ENCODE measurements around the gene NPM1.

NPM1 gene

GRCh38 chr5:171386006-171386671 lies 1.5 kb upstream of the NPM1 start:
- H3K4me1 ChIP-seq, result peaks cover 16 to 24% (median 22%) of the 10 kb centered on the region in 10 experiments
- no peak overlapping the region for H3K9ac ChIP-seq
- H3K4me3 ChIP-seq, result no peak overlapping the region; a peak in 1 of 20 replicates
- no peaks in the 10 kb centered on the region for H3K27me3 ChIP-seq
- peaks cover 0 to 9% (median 0%) of the 10 kb centered on the region in 11 experiments; a peak in 2 of 22 replicates for H3K9me3 ChIP-seq (replicated peaks in 1 of 11)
- H3K27ac ChIP-seq, result peak overlapping the region in 1 of 11 experiments; percentile 92; a peak in 3 of 22 replicates
- H4K20me1 ChIP-seq, result peaks cover 31 to 35% (median 34%) of the 10 kb centered on the region in 11 experiments
- TF ChIP-seq Cebpa-rat (IDR thresholded peaks at IDR 0.05), result no peak
- peak overlapping the region in 6 of 11 experiments; percentile 13 to 89 (median 81); a peak in 5 of 22 replicates for H3K4me2 ChIP-seq
- peaks cover 11 to 27% (median 26%) of the 10 kb centered on the region in 11 experiments; a peak in 21 of 22 replicates for H3K36me3 ChIP-seq

DNA sequence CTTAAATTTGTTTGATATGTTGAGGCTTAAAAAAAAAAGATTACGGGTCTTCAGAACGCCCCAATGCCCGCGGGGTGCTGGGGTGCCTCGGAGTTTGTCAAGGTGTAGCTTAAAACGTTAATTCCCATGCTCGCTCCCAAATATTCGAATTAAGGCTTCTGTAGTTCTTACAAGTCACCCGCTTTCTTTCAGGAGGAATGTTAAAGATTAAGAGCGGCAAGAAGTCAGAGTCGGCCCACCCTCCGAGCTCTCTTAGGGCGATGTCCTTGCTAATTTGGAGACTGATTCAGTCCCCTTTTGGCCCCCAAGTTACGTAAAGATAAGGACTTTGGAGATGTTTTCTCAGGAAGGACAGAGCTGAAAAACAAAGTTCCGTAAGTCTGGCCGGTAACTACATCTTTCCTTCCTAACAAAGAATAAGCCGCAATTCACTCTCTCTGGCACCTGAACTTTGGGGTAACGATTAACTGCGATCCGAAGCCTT lies 746 bp upstream of the NPM1 start:
- TF ChIP-seq Cebpa-rat (IDR thresholded peaks at IDR 0.05), result no peak
- H3K27ac ChIP-seq, result peak overlapping the region; percentile 82 to 98 (median 93)
- peak overlapping the region; percentile 82 to 99 (median 94) for H3K4me3 ChIP-seq
- peaks cover 22 to 32% (median 29%) of the 10 kb centered on the region in 10 experiments for H3K4me1 ChIP-seq
- H3K36me3 ChIP-seq, result peaks cover 19 to 35% (median 34%) of the 10 kb centered on the region in 11 experiments
- H3K9ac ChIP-seq, result peak overlapping the region; percentile 91 to 99 (median 96)
- peak overlapping the region; percentile 78 to 91 (median 81) for H3K4me2 ChIP-seq
- peaks cover 0 to 9% (median 0%) of the 10 kb centered on the region in 11 experiments; a peak in 3 of 22 replicates for H3K9me3 ChIP-seq (replicated peaks in 1 of 11)
- H4K20me1 ChIP-seq, result peaks cover 39 to 42% (median 41%) of the 10 kb centered on the region in 11 experiments
- H3K27me3 ChIP-seq, result no peaks in the 10 kb centered on the region

- peaks cover 52 to 55% (median 54%) of the 10 kb centered on the region in 11 experiments for H4K20me1 ChIP-seq
- peaks cover 27 to 40% (median 34%) of the 10 kb centered on the region in 10 experiments for H3K4me1 ChIP-seq
- peaks cover 32 to 48% (median 47%) of the 10 kb centered on the region in 11 experiments for H3K36me3 ChIP-seq
- peaks cover 0 to 9% (median 0%) of the 10 kb centered on the region in 11 experiments; a peak in 3 of 22 replicates for H3K9me3 ChIP-seq (replicated peaks in 1 of 11)
- TF ChIP-seq Cebpa-rat (IDR thresholded peaks at IDR 0.05), result no peak
- peak overlapping the region; percentile 68 to 98 (median 87) for H3K4me2 ChIP-seq
- peak overlapping the region; percentile 91 to 99 (median 96) for H3K9ac ChIP-seq
- H3K27me3 ChIP-seq, result no peaks in the 10 kb centered on the region
- H3K27ac ChIP-seq, result peak overlapping the region; percentile 82 to 98 (median 93)
- peak overlapping the region; percentile 82 to 99 (median 94) for H3K4me3 ChIP-seq
Observed at GRCh38 chr5:171387970-171388815, 544 bp downstream of the NPM1 start.

- Histone ChIP-seq H3K4me2 (peak overlapping the region; percentile 68 to 98 (median 87)), H3K9ac (peak overlapping the region; percentile 91 to 99 (median 96)), H3K27me3 (no peaks in the 10 kb centered on the region), H4K20me1 (peaks cover 58 to 61% (median 60%) of the 10 kb centered on the region in 11 experiments), H3K36me3 (peaks cover 38 to 54% (median 53%) of the 10 kb centered on the region in 11 experiments), H3K4me3 (peak overlapping the region; percentile 82 to 99 (median 94)), H3K4me1 (peaks cover 27 to 40% (median 34%) of the 10 kb centered on the region in 10 experiments), H3K27ac (peak overlapping the region; percentile 82 to 98 (median 93); a peak in 21 of 22 replicates), H3K9me3 (replicated peaks in 1 of 11) (peaks cover 0 to 9% (median 0%) of the 10 kb centered on the region in 11 experiments; a peak in 3 of 22 replicates)
- no peak for TF ChIP-seq Cebpa-rat (IDR thresholded peaks at IDR 0.05)
Observed at GRCh38 chr5:171388816-171389168, 1.1 kb downstream of the NPM1 start.

- peaks cover 27 to 40% (median 35%) of the 10 kb centered on the region in 10 experiments for H3K4me1 ChIP-seq
- peak overlapping the region in 9 of 10 experiments; percentile 86 to 99 (median 94); a peak in 17 of 20 replicates for H3K4me3 ChIP-seq
- H3K4me2 ChIP-seq, result peak overlapping the region; percentile 68 to 98 (median 87)
- TF ChIP-seq Cebpa-rat (IDR thresholded peaks at IDR 0.05), result no peak
- H3K27me3 ChIP-seq, result no peaks in the 10 kb centered on the region
- peaks cover 60 to 77% (median 76%) of the 10 kb centered on the region in 11 experiments for H3K36me3 ChIP-seq
- 0 out of 22 replicates have a peak overlapping the region, but pooled peaks of 1 of the 11 experiments have one; percentile 4 for H3K27ac ChIP-seq
- peak overlapping the region; percentile 91 to 99 (median 96); a peak in 21 of 22 replicates for H3K9ac ChIP-seq
- peaks cover 81 to 84% (median 83%) of the 10 kb centered on the region in 11 experiments for H4K20me1 ChIP-seq
- peaks cover 0 to 9% (median 0%) of the 10 kb centered on the region in 11 experiments; a peak in 3 of 22 replicates for H3K9me3 ChIP-seq (replicated peaks in 1 of 11)
Observed at GRCh38 chr5:171390883-171391677, 3.4 kb downstream of the NPM1 start.

DNA sequence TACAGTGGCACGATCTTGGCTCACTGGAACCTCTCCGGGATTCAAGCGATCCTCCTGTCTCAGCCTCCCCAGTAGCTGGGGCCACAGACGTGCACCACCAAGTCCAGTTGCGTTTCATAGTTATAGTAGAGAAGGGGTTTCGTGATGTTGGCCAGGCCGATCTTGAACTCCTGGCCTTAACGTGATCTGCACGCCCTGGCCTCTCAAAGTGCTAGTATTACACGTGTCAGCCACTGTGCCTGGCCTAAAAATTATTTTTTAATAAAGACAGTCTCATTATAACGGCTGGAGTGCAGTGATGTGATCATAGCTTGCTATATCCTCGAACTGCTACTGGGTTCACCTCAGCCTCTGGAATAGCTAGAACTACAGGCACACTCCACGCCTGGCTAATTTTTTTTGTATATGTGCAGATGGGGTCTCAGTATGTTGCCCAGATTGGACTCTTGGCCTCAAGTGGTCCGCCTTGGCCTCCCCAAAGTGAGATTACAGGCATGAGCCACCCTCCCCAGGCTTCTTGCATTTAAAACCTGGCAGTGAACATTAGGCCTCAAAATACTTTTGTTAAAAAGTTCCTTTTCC lies 4.4 kb downstream of the NPM1 start:
- TF ChIP-seq Cebpa-rat (IDR thresholded peaks at IDR 0.05), result no peak
- Histone ChIP-seq H3K4me1 (peaks cover 22 to 33% (median 29%) of the 10 kb centered on the region in 10 experiments), H3K27me3 (no peaks in the 10 kb centered on the region), H4K20me1 (peaks cover 91 to 94% (median 93%) of the 10 kb centered on the region in 11 experiments), H3K4me2 (peak overlapping the region; percentile 68 to 98 (median 87); a peak in 21 of 22 replicates), H3K9ac (peak overlapping the region in 2 of 11 experiments; percentile 25; a peak in 3 of 22 replicates), H3K27ac (no peak overlapping the region), H3K9me3 (replicated peaks in 1 of 11) (peaks cover 0 to 9% (median 0%) of the 10 kb centered on the region in 11 experiments; a peak in 3 of 22 replicates), H3K4me3 (peak overlapping the region in 5 of 10 experiments; percentile 2 to 99 (median 90); a peak in 6 of 20 replicates), H3K36me3 (peaks cover 70 to 87% (median 86%) of the 10 kb centered on the region in 11 experiments)

DNA sequence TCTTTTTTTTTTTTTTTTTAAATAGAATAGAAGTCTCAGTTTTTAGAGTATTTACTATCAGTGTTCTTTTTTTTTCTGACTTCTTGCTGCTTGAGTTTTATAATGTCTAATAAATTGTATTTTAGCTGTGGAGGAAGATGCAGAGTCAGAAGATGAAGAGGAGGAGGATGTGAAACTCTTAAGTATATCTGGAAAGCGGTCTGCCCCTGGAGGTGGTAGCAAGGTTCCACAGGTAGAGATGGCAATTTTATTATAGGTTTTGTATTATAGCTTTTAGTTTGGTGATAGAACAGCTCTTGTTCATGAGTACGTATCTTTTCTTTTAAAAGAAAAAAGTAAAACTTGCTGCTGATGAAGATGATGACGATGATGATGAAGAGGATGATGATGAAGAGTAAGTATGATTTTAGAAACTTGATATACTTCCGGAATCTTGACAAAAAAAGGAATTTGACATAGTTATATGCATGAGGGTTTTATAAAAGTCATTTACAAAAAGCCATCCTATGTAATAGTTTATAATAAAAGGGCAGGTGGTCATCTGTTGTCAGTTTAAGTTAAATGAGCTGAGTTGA lies 5.0 kb downstream of the NPM1 start:
- Histone ChIP-seq H4K20me1 (peaks cover 96 to 100% (median 99%) of the 10 kb centered on the region in 11 experiments), H3K27ac (no peak overlapping the region), H3K36me3 (peaks cover 76 to 93% (median 92%) of the 10 kb centered on the region in 11 experiments), H3K4me1 (peaks cover 22 to 33% (median 28%) of the 10 kb centered on the region in 10 experiments), H3K9ac (no peak overlapping the region; a peak in 1 of 22 replicates), H3K27me3 (no peaks in the 10 kb centered on the region), H3K4me3 (peak overlapping the region in 2 of 10 experiments; percentile 90; a peak in 2 of 20 replicates), H3K4me2 (peak overlapping the region in 5 of 11 experiments; percentile 68 to 98 (median 86); a peak in 9 of 22 replicates), H3K9me3 (replicated peaks in 1 of 11) (peaks cover 0 to 9% (median 0%) of the 10 kb centered on the region in 11 experiments; a peak in 3 of 22 replicates)
- TF ChIP-seq Cebpa-rat (IDR thresholded peaks at IDR 0.05), result no peak
